ENCODE measurements around the gene ADAM20.

Gene ADAM20

DNA sequence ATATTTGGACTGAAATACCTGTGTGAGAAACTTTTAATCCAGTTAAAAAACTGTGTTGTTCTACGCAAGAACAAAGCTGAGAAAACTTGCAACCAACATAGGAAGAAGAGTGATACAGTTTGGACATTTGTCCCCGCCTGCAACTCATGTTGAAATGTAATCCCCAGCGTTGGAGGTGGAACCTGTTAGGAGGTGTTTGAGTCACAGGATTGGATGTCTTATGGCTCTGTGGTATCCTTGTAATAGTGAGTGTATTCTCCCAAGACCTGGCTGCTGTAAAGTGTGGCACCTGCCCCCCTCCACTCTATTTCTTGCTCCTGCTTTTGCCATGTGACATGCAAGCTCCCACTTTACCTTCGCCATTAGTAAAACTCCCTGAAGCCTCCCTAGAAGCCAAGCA, 28.6 kb upstream of the ADAM20 start:
- H3K4me3 ChIP-seq (ENCODE audit: low read depth, low read length), result no peak overlapping the region
- ChIA-PET CTCF (no interaction called here), POLR2A (no interaction called here)
- TF ChIP-seq CTCF (IDR thresholded peaks at IDR 0.05; ENCODE audit: insufficient read depth, low read length, missing control alignments), result no peak
- DNase-seq (ENCODE audit: low read depth, low spot score), result no peak

DNA sequence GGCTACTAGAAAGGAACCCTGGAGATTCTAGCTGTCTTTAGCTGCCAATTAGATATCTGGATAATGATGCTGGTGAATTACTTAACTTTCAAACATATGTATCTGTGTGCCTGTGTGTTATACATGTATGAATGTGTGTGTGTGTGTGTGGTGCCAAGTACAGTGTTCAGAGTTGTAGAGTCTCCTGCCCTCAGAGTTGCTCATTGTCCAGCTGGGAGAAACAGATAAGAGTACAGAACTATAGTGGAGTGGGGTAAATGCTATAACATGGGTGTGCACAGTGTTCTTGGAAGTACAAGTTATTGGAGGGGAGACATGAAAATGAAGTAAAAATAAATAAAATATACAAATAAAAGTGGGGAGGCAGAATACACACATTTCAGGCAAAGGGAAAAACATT, 23.6 kb upstream of the ADAM20 start:
- CTCF ChIA-PET, result interaction anchor here (1.6 kb wide), 1 partner anchor 10 kb away, joined by 11 read pairs; no protein-coding TSS in a partner anchor
- POLR2A ChIA-PET, result no interaction called here
- no peak overlapping the region for H3K4me3 ChIP-seq (ENCODE audit: low read depth, low read length)
- no peak for DNase-seq (ENCODE audit: low read depth, low spot score)
- TF ChIP-seq CTCF (IDR thresholded peaks at IDR 0.05; ENCODE audit: insufficient read depth, low read length, missing control alignments), result no peak

DNA sequence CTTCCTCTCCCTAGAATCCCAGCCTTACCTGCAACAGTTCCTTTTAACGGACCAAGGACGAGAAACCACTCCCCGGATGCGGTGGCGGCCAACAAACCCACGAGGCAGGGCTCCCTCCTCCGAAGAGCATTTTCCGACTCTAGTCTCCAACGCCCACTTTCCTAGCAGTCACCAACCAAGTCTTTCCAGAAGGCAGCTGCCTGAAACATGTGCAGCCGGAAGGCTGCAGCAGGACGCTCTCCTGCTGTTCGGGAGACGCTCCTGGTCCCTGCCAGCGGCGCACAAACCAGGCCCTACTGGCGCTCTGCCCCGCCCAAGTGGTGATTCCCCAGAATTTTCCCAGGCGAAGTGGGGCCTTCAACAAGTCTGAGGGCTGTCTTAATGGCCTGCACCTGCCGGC, 21.1 kb upstream of the ADAM20 start:
- TF ChIP-seq CTCF (IDR thresholded peaks at IDR 0.05; ENCODE audit: insufficient read depth, low read length, missing control alignments), result no peak
- no peak overlapping the region for H3K4me3 ChIP-seq (ENCODE audit: low read depth, low read length)
- no peak for DNase-seq (ENCODE audit: low read depth, low spot score)
- CTCF ChIA-PET, result no interaction called here
- POLR2A ChIA-PET, result no interaction called here

DNA sequence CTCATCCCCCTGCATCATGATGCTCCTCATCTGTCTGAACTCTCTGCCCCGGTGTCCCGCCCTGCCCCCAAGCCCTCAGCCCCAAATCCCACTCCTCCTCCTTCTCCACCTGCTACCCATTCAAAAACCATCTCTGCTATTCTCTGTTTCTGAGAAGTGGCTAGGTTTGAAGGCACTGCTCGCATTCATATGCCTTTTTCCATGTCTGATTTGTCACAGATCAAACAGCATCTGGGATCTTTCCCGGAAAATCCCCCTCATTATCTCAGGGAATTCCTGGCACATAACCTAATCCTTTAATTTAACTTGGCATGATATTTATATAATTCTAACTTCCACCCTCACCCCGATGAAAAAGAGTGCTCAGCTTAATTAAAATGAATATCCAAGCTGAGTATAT, 3.3 kb upstream of the ADAM20 start:
- POLR2A ChIA-PET, result no interaction called here
- CTCF ChIA-PET, result no interaction called here
- no peak overlapping the region for H3K4me3 ChIP-seq (ENCODE audit: low read depth, low read length)
- no peak for DNase-seq (ENCODE audit: low read depth, low spot score)
- TF ChIP-seq CTCF (IDR thresholded peaks at IDR 0.05; ENCODE audit: insufficient read depth, low read length, missing control alignments), result no peak

DNA sequence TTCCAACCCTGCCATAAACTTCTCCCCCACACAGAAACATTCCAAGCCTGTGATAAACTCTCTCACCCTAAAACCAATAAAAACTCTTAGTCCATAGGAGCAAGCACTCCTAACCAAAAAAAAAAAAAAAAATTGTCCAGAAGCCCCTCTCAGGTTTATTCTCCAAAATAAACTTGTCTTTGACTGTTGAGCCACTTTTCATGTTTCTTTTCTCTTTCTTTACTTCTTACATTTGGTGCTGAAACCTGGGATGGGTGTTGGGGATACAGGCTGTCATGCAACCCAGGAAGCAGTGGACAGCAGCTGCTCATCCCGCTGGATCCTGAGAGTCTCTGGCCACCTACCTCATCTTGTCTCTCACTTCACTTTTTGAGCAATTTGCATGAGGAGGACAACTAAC, 2.0 kb upstream of the ADAM20 start:
- no peak for TF ChIP-seq CTCF (IDR thresholded peaks at IDR 0.05; ENCODE audit: insufficient read depth, low read length, missing control alignments)
- no peak overlapping the region for H3K4me3 ChIP-seq (ENCODE audit: low read depth, low read length)
- CTCF ChIA-PET, result no interaction called here
- no peak for DNase-seq (ENCODE audit: low read depth, low spot score)
- POLR2A ChIA-PET, result no interaction called here

DNA sequence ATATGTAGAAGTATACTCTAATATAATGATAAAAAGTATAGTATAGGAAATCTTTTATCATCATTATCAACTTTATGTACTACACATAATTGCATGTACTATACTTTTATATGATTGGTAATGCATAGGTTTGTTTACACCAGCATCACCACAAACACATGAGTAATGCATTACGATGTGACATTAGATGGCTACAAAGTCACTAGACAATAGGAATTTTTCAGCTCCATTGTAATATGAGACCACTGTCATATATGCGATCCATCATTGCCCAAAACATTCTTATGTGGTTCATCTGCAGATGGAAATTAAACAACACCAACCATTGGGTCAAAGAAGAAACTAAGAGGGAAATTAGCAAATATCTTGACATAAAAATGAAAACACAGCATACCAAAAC, 4.4 kb downstream of the ADAM20 start:
- no peak for DNase-seq (ENCODE audit: low read depth, low spot score)
- ChIA-PET POLR2A (no interaction called here), CTCF (no interaction called here)
- H3K4me3 ChIP-seq (ENCODE audit: low read depth, low read length), result no peak overlapping the region
- no peak for TF ChIP-seq CTCF (IDR thresholded peaks at IDR 0.05; ENCODE audit: insufficient read depth, low read length, missing control alignments)
